ENCODE results near the gene PPM1L.
"Not testable (repeated sequence)": the region's sequence is repeated elsewhere in the genome, so short reads cannot be mapped to it uniquely, and the experiment has no call there.

Gene PPM1L

GRCh38 chr3:160982491-160982890, 226.5 kb downstream of the PPM1L start:
- DNase-seq (ENCODE audit: low spot score) (no peak), FAIRE-seq (no peak)

GRCh38 chr3:160983900-160984299, 227.9 kb downstream of the PPM1L start:
- DNase-seq (ENCODE audit: low spot score); FAIRE-seq: not testable (repeated sequence)

GRCh38 chr3:160986069-160986468, 230.0 kb downstream of the PPM1L start:
- DNase-seq (ENCODE audit: low spot score) (no peak), FAIRE-seq (no peak)

GRCh38 chr3:160987982-160988964, 232.2 kb downstream of the PPM1L start:
- no peak for FAIRE-seq
- no peak for DNase-seq (ENCODE audit: low spot score)

GRCh38 chr3:160990446-160990845, 234.4 kb downstream of the PPM1L start:
- FAIRE-seq, result no peak
- DNase-seq (ENCODE audit: low spot score), result no peak

GRCh38 chr3:160992712-160993111, 236.7 kb downstream of the PPM1L start:
- FAIRE-seq, result no peak

GRCh38 chr3:160996811-160997210, 240.8 kb downstream of the PPM1L start:
- no peak for FAIRE-seq
- DNase-seq (ENCODE audit: low spot score), result no peak

More at GRCh38 chr3:160992712-160993111, 236.7 kb downstream of the PPM1L start:
- DNase-seq (ENCODE audit: low spot score), result no peak

GRCh38 chr3:160998581-160998980, 242.6 kb downstream of the PPM1L start:
- DNase-seq (ENCODE audit: low spot score), result no peak
- FAIRE-seq, result no peak

- DNase-seq (ENCODE audit: low spot score) (no peak), FAIRE-seq (no peak)
Measured at GRCh38 chr3:160999274-160999673, 243.2 kb downstream of the PPM1L start.

GRCh38 chr3:161008086-161008485, 252.1 kb downstream of the PPM1L start:
- DNase-seq (ENCODE audit: low spot score) (no peak), FAIRE-seq (no peak)

- DNase-seq (ENCODE audit: low spot score); FAIRE-seq: not testable (repeated sequence)
Measured at GRCh38 chr3:161010151-161010550, 254.1 kb downstream of the PPM1L start.

GRCh38 chr3:161014843-161015749, 259.1 kb downstream of the PPM1L start:
- no peak for FAIRE-seq
- DNase-seq (ENCODE audit: low spot score), result no peak

- no peak for FAIRE-seq
- no peak for DNase-seq (ENCODE audit: low spot score)
Measured at GRCh38 chr3:161016417-161017313, 260.6 kb downstream of the PPM1L start.

- DNase-seq (ENCODE audit: low spot score) (no peak), FAIRE-seq (no peak)
Measured at GRCh38 chr3:161017971-161018370, 261.9 kb downstream of the PPM1L start.

- FAIRE-seq, result no peak
- DNase-seq (ENCODE audit: low spot score), result no peak
Measured at GRCh38 chr3:161020256-161020655, 264.2 kb downstream of the PPM1L start.

- DNase-seq (ENCODE audit: low spot score) (no peak), FAIRE-seq (no peak)
Measured at GRCh38 chr3:161025911-161026310, 269.9 kb downstream of the PPM1L start.

- DNase-seq (ENCODE audit: low spot score) (no peak), FAIRE-seq (no peak)
Measured at GRCh38 chr3:161026612-161027510, 270.8 kb downstream of the PPM1L start.

GRCh38 chr3:161028555-161029153, 272.6 kb downstream of the PPM1L start:
- FAIRE-seq (no peak), DNase-seq (ENCODE audit: low spot score) (no peak)

- FAIRE-seq, result no peak
- DNase-seq (ENCODE audit: low spot score), result no peak
Measured at GRCh38 chr3:161031134-161031533, 275.1 kb downstream of the PPM1L start.
